GM19035 (cell line): ENCODE measurements around the gene PBRM1.

Experiments
- ATAC-seq: cut with Tn5 transposase; IDR thresholded peaks from one replicate; pipeline ENCODE4 v1.9.1; 2021; ENCODE audit not compliant: unreplicated experiment

Gene PBRM1

DNA sequence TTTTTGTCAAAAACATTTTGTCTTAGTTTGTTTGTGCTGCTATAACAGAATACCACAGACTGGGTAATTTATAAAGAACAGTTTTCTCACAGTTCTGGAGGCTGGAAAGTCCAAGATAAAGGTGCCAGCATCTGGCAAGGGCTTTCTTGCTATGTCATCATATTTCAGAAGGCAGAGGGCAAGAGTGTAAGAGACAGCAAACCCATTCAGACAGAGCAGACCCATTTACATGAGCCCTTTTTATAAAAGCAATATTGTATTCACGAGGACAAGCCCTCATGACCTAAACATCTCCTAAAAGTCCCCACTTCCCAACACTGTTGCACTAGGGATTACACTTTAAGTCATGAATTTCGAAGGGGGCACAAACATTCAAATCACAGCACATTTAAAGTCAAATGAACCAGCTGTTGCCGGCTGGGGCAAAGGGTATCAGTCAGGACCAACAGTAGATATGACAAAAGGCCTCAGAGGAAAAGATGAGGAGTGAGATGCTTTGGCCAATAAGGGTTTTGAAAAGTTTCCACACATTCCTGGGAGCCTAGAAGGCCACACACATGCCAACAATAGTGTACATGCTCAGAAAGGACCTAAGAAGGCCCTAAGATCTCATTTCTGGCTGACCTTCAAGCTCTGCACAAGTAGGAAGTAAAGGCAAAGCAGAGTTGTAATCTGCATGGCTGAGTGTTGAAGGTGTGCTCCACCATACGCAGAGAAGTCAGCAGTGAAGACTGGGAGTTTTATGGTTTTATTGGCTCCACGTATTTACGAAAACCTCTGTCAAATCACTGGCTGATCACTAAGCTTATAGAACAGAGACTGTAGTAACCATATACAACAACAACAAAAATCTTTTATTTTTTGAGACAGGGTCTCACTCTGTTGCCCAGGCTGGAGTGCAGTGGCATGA, 111.4 kb downstream of the PBRM1 start:
- ATAC-seq, result no peak

GRCh38 chr3:52572221-52572620, 113.5 kb downstream of the PBRM1 start:
- ATAC-seq, result no peak

DNA sequence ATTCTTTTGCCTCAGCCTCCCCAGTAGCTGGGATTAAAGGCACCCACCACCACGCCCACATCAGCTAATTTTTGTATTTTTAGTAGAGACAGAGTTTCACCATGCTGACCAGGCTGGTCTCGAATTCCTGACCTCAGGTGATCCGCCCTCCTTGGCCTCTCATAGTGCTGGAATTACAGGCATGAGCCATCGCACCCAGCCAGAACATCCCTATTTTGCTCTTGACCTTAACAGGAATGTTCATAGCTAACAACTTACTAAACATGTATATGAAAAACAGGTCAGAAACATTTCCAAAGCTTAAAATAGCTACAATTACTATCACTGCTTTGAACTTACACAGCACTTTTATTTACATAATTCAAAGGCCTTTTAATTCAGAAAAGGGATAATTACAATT, 115.6 kb downstream of the PBRM1 start:
- ATAC-seq, result no peak

GRCh38 chr3:52568069-52568468, 117.6 kb downstream of the PBRM1 start:
- ATAC-seq, result no peak

DNA sequence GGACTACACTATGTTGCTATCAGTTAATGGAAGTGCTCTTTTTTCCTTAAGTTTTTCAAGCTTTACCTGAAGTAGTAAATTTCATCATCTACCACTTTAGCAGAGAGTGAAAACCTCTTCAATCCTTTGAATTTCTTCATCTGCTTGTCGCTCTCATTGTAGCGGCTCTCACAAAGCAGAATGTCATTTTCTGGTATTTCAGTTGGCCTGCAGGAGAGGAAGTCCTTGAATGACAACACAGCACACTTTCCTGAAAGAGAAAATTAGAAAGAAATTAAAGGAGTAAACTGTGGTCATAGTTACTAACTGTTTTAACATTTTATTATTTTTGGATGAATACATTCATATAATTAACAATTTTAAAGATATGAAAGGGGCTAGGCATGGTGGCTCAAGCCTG, 121.7 kb downstream of the PBRM1 start:
- no peak for ATAC-seq

- ATAC-seq, result no peak
These were observed 124.5 kb downstream of the PBRM1 start for GRCh38 chr3:52561028-52561747.

DNA sequence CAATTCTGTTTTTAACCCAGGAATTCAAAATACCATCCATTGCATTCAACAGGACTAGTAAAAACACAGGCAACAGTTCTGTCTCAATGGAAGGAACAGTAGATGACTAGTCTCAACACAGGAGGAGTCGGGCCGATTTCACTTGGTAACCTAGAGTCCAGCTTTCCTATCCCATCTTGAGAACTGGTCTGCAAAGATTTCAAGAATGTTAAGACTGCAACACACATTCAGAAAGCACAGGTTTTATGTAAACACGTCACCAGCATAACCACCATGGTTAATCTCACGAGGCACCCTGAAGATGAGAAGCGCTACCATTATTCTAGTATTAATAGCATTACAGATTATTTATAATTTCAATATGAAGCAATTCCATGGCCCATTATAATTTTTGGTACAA, 127.3 kb downstream of the PBRM1 start:
- ATAC-seq, result no peak

DNA sequence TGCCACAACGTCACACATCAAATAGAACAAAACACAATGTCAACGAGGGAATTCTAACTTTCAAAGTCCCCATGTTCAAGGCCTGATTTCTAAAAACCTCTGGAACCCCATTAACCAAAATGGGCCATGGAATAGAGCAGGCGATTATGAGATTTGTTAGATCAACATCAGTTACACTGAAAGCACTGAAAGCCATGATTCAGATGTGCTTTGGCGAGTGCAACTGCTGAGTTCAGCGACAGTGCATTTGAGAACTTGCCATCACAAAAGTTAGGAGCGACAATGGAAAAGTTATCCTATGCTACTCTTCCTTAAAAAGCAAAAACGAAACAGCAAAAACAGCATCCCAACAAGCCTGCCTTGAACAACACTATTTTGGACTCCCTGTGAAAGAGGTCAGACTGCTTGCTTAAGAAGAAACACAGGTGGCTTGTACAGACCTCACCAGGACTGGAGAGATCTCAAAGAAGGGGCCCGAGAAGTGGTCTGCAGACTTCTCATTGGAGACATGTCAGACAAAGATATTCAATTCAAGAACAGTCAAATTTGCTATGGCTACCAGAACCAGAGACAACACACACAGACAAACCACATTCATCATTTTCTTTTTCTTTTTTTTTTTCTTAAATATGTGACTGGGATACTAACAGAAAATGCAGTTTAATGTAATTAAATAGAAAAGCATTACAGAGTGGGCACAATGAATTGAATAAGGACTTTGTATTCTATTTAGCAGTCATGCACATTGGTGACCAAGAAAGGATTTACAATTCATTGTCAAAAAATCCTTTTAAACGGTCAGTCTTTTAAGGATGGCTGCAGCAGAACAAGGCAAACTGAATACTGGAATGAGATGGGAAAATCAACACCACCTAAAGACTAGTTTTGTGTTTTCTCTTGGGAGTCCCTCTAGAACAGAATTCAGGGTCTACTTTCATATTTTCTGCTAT, 128.4 kb downstream of the PBRM1 start:
- no peak for ATAC-seq

GRCh38 chr3:52555056-52555455, 130.7 kb downstream of the PBRM1 start:
- no peak for ATAC-seq

- no peak for ATAC-seq
These were observed 131.5 kb downstream of the PBRM1 start for GRCh38 chr3:52554026-52554755.

DNA sequence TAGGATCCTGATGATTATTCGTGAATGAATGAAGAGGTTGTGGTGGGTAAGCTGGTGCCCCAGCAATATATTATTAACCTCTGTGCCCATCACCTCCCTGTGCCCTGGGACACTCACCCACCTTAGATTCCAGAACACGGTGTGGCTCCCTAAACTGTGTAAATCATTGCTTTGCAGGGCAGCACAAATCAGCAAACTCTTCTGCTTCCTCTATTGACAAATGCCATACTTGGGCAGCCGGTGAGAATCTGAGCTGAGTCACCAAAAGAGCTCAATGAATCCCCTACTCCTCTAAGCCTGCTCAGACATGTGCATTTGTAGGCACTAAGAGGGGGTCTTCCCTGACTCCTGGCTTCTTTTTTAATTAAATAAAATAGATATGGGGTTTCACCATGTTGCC, 133.6 kb downstream of the PBRM1 start:
- no peak for ATAC-seq

- ATAC-seq, result no peak
These were observed 134.6 kb downstream of the PBRM1 start for GRCh38 chr3:52551118-52551517.

DNA sequence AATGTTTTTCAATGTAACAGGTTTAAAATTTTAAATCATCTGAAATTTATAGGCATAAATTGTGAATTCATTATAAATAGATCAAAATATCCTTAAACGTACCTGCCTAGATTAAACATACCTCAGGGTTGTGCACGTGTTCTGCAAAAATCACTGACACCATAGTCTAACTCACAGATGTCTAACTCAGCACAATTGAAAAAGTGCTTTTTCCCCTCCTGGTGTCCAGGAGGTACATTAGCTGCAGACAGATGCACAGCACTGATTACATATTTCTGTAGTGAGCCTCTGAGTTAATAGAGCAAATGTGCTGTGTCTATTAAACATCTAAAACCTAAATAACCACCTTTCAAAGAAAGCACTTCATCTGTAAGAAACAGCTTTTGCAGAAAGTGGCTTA, 138.6 kb downstream of the PBRM1 start:
- no peak for ATAC-seq

DNA sequence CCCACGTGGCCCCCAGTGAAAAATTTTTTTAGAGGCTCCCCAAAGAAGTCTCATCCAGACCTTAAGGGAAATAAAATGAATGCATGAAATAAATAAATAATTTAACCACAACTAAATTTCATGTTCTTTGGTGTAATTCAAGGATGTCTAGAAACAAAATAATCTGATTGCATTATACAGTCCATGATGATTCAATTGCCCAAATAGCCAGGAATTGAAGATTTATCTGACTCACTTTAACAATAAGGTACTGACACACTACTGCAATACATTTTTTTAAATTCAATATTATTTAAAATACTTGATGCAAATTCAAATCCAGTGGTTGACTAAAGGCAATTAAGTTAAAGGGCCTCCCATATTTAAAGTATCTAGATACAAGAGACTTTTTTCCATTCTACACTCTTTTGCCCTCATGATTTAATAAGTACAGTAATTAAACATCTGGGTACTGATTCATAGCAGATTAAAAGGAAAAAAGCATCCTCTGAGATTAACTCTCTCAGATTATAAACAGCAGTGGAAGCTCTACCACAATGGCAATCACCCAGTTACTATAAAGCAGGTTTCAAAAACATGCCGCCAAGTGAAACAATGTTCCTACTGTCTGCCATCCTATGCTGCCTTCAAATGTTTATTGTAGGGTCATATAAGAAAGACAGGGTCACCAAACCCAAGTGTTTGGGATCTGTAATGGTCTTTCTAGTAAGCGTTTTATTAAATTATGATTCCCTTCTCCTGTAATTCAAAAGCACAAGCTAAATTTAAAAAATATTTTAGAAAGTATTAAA, 139.4 kb downstream of the PBRM1 start:
- ATAC-seq, result no peak

- no peak for ATAC-seq
These were observed 140.8 kb downstream of the PBRM1 start for GRCh38 chr3:52544937-52545336.

DNA sequence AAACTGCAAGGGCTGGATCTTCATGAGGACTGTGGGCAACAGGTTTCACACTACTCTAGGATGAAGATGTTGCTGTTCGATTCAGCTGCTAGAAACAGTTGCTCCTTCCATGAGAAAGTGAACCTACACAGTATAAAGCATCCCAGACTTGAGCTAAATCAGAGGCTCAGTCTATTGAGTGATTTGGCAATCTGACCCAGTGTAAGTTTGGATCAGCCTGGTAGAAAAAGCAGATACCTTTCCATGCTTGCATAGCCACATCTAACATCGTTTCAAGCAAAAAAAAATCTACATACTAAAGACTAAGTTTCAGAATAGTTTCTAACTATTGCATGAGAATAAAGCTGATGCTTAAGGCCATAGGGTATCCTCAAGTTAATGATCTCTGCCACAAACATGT, 144.7 kb downstream of the PBRM1 start:
- ATAC-seq, result no peak

DNA sequence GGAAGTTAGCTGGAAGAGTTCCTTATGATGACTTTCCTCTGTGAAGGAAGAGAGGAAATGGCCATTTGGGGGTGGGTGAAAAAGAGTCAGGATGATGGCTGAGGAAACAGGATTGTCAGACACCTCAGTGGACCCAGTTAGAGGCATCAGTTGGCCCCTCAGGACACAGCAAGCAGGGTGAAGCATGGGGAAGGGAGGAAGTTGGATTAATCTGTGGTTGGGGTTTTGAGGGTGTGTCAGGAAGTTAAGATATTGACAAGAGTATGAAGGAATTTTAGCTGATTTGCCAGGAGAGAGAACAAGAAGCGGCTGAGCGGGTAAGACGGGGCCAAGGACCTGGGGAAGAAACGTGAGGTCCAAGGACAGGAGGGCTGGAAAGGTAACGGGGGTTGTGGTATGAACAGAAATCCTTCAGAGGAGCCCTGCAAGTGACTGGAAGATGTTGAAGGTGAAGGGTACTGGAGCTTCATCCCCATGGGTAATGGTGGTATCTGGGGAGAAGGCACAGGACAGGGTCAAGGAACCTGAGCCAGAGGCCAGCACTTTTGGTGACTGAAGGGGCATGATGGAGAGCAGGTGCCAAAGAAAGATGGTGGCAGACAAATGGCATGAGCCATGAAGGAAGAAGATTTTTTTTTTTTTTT, 146.6 kb downstream of the PBRM1 start:
- no peak for ATAC-seq

DNA sequence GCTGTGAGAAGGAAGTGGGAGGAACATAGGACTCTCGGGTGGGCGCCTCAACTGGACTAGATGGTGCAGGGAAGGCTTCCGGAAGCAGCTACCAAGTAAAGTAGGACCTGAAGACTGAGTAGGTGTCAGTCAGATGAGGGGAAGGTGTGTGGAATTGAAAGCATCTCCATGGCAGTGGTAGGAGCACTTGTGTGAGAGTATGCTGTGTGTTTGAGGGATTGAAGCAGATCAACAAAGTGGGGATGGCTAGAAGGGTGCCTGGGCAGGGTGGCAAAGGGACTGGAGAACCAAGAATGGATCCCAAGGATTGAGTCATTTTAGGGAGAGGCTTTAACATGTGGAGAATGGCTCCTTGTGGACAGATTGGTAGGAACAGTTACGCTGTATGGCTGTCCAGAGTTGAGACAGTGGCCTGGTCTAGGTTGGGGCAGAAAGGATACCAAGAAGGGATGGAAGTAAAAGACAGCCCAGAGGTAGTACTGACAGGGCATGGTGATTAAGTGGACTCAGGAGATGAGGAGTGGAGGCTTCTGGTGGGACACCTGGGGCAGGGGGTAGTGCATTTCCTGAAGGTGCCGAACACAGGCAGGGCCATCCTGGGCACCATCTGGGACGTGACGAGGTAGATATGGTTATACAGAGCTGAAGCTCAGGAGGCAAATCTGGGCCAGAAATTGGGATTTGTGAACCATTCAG, 147.8 kb downstream of the PBRM1 start:
- ATAC-seq, result no peak

DNA sequence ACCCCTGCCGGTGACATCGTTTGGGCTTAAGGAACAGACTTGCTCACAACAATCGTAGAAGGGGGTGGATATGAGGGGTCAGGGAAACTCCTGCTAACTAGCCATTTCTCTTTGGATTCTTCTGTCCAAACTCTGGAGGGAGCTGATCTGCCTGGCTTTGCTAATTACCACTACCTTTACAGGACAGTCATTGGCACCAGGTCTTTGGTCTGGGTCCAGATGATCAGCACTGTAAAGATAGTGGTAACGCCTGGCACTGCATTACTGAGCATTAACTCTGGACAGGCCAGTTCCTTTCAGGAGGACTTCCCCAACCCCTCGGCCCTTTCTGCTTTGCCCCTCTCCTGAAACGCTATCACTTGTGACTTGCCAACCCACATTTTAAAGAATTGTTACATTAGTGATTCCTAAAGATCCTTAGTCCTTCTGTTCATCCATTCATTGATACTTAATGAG, 148.5 kb downstream of the PBRM1 start:
- ATAC-seq, result no peak
